Osteoblast (primary cell): ENCODE measurements around the gene RGS13. TPM values are rescaled to one million over a fixed set of nuclear protein-coding genes. Genes with fewer than 3 reads are reported as not detected.

ENCODE experiments used
- DNase-seq: peaks from one replicate; pipeline ENCODE4 v3.0.0; 2011; ENCODE audit warnings: low spot score, mixed read lengths; ENCODE audit not compliant: insufficient read length; ENCODE audit errors: missing footprints
- H2AFZ ChIP-seq: 2 replicates; pipeline ENCODE4 v1.6.0; 2011; ENCODE audit warnings: mild to moderate bottlenecking, low read length
- H3K27ac ChIP-seq: 2 replicates; pipeline ENCODE4 v1.5.1; 2011; ENCODE audit warnings: mild to moderate bottlenecking, low read depth, low read length, moderate library complexity
- H3K27me3 ChIP-seq: 2 replicates; pipeline ENCODE4 v1.6.0; 2012; ENCODE audit warnings: mild to moderate bottlenecking, control low read depth, inconsistent platforms, low read length, moderate library complexity; ENCODE audit not compliant: insufficient read depth
- H3K36me3 ChIP-seq: 2 replicates; pipeline ENCODE4 v1.5.1; 2011; ENCODE audit warnings: mild to moderate bottlenecking, low read length, control low read depth, moderate library complexity; ENCODE audit not compliant: insufficient read depth
- H3K4me1 ChIP-seq: 2 replicates; pipeline ENCODE4 v1.5.1; 2011; ENCODE audit warnings: mild to moderate bottlenecking, low read length, control low read depth, moderate library complexity; ENCODE audit not compliant: insufficient read depth
- H3K4me2 ChIP-seq: 2 replicates; pipeline ENCODE4 v1.6.0; 2011; ENCODE audit warnings: mild to moderate bottlenecking, low read length; ENCODE audit not compliant: insufficient read depth
- H3K4me3 ChIP-seq: fragments of 200-600 bp; sonication (generic); 3 replicates; pipeline ENCODE4 v1.5.1; 2012; ENCODE audit warnings: mild to moderate bottlenecking, low read length, inconsistent platforms; ENCODE audit not compliant: insufficient read depth
- H3K79me2 ChIP-seq: 2 replicates; pipeline ENCODE4 v1.6.0; 2012; ENCODE audit warnings: mild to moderate bottlenecking, low read length, control low read depth, inconsistent platforms; ENCODE audit not compliant: insufficient read depth
- H3K9me3 ChIP-seq: 2 replicates; pipeline ENCODE4 v1.5.1; 2011; ENCODE audit warnings: low read depth, low read length, control low read depth
- H4K20me1 ChIP-seq: 2 replicates; pipeline ENCODE4 v1.6.0; 2012; ENCODE audit warnings: mild to moderate bottlenecking, low read length, control low read depth; ENCODE audit not compliant: insufficient read depth
- CTCF ChIP-seq: IDR thresholded peaks from 2 replicates; pipeline ENCODE4 v1.5.1; 2011; ENCODE audit warnings: mild to moderate bottlenecking, low read depth, low read length, moderate library complexity; ENCODE audit errors: extremely low read depth
- total RNA-seq: library from RNA; depleted of rRNA; stranded (reverse); fragments of >200 nt; gene quantifications from 2 replicates; pipeline ENCODE4 v1.2.3, GENCODE V29; 2012

The RGS13 gene
- total RNA-seq, 1 donor, result not detected

- H3K36me3 ChIP-seq, result no peaks in the 10 kb centered on the region
- no peak overlapping the region for H3K4me2 ChIP-seq
- no peaks in the 10 kb centered on the region for H3K9me3 ChIP-seq
- no peaks in the 10 kb centered on the region for H4K20me1 ChIP-seq
- TF ChIP-seq CTCF, result no peak
- no peaks in the 10 kb centered on the region for H3K79me2 ChIP-seq
- H3K27ac ChIP-seq, result no peak overlapping the region
- no peaks in the 10 kb centered on the region for H3K27me3 ChIP-seq
- no peak overlapping the region for H2AFZ ChIP-seq
- no peak overlapping the region for H3K4me3 ChIP-seq
- no peaks in the 10 kb centered on the region for H3K4me1 ChIP-seq
- no peak for DNase-seq
These were observed 35.7 kb upstream of the RGS13 start for GRCh38 chr1:192600275-192600674.

GRCh38 chr1:192601143-192601542 lies 34.8 kb upstream of the RGS13 start:
- H3K36me3 ChIP-seq, result no peaks in the 10 kb centered on the region
- DNase-seq, result no peak
- no peaks in the 10 kb centered on the region for H4K20me1 ChIP-seq
- H2AFZ ChIP-seq, result no peak overlapping the region
- H3K4me1 ChIP-seq, result no peaks in the 10 kb centered on the region
- H3K9me3 ChIP-seq, result no peaks in the 10 kb centered on the region
- H3K27ac ChIP-seq, result no peak overlapping the region
- H3K79me2 ChIP-seq, result no peaks in the 10 kb centered on the region
- no peak overlapping the region for H3K4me2 ChIP-seq
- H3K4me3 ChIP-seq, result no peak overlapping the region
- no peak for TF ChIP-seq CTCF
- H3K27me3 ChIP-seq, result no peaks in the 10 kb centered on the region

GRCh38 chr1:192601567-192601966 lies 34.4 kb upstream of the RGS13 start:
- Histone ChIP-seq H3K27me3 (no peaks in the 10 kb centered on the region), H2AFZ (no peak overlapping the region), H3K79me2 (no peaks in the 10 kb centered on the region), H3K4me1 (no peaks in the 10 kb centered on the region), H3K9me3 (no peaks in the 10 kb centered on the region), H3K36me3 (no peaks in the 10 kb centered on the region), H3K4me3 (no peak overlapping the region), H4K20me1 (no peaks in the 10 kb centered on the region), H3K27ac (no peak overlapping the region), H3K4me2 (no peak overlapping the region)
- TF ChIP-seq CTCF, result no peak
- no peak for DNase-seq

GRCh38 chr1:192602757-192603156 lies 33.2 kb upstream of the RGS13 start:
- DNase-seq, result no peak
- Histone ChIP-seq H4K20me1 (no peaks in the 10 kb centered on the region), H3K79me2 (no peaks in the 10 kb centered on the region), H3K4me2 (no peak overlapping the region), H3K27ac (no peak overlapping the region), H3K36me3 (no peaks in the 10 kb centered on the region), H3K4me1 (no peaks in the 10 kb centered on the region), H3K4me3 (no peak overlapping the region), H3K27me3 (no peaks in the 10 kb centered on the region), H2AFZ (no peak overlapping the region), H3K9me3 (no peaks in the 10 kb centered on the region)
- no peak for TF ChIP-seq CTCF
